K562 treated with DMSO at 1 percent for 24 hours (cell line): Measurements from ENCODE around the gene KRT36. TPM values are rescaled to one million over a fixed set of nuclear protein-coding genes. Genes with fewer than 3 reads are reported as not detected.

Source experiments
- total RNA-seq: library from RNA; unstranded; fragments of 300-600 nt; gene quantifications from 2 replicates; pipeline ENCODE4 v1.2.3, GENCODE V29; 2022; ENCODE audit warnings: low read depth; ENCODE audit not compliant: insufficient read depth

Gene KRT36
- total RNA-seq, result not detected in 2 replicates

DNA sequence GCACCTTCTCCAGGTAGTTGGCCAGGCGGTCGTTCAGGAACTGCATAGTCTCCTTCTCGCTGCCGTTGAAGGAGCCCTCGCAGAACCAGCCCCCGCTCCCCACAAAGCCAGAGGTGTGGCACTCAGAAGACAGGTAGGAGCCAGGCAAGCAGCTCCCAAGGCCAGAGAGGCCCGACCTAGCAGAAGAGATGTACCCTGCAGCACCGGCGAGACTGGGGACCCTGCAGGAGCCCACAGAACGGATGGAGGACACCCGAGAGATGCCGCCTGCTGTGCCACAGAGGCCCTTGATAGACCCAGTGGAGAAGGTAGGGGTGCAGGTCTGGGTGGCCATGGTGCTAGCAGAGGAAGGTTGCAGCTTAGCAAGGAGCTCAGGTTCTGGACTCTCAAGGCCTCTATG lies at the start of gene KRT36:
Gene KRT36 (minus strand): TSS at position 380 of the 400 bp plus-strand sequence. CDS start 46 bp downstream, at position 334.

DNA sequence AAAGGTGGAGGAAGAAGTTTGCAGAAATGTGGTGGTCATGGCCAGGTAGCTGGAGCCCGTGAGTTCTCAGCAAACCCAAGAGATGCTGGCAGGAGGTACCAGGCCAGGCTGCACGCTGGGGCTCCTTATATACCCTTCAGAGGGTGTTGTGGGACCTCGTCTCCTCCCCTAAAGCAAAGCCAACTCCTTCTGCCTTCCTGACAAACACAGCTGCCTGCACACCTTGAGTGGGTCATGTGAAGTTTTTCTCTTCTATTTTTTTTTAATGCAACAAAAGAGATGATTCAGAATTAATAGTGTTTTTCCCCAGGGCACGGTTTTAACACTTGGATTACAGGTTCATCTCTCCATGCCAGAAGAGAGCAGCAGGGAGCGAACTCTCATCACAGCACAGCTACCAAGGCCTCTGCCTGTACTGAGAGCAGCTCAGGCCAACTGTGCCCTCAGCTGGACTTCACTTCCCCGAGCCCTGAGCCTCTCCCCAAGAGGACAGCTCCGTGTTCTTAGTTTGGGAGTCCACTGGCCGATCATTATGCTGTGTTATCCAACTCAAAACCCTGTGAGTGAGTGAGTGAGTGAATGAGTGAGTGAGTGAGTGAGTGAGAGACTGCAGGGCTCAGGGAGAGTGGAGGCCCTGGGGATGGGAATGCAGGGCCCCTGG lies 29.2 kb upstream of the KRT36 start, which contains the start of gene KRT15:
Gene KRT15 (minus strand): TSS at position 102 of the 661 bp plus-strand sequence. CDS start 63 bp downstream, at position 39.

DNA sequence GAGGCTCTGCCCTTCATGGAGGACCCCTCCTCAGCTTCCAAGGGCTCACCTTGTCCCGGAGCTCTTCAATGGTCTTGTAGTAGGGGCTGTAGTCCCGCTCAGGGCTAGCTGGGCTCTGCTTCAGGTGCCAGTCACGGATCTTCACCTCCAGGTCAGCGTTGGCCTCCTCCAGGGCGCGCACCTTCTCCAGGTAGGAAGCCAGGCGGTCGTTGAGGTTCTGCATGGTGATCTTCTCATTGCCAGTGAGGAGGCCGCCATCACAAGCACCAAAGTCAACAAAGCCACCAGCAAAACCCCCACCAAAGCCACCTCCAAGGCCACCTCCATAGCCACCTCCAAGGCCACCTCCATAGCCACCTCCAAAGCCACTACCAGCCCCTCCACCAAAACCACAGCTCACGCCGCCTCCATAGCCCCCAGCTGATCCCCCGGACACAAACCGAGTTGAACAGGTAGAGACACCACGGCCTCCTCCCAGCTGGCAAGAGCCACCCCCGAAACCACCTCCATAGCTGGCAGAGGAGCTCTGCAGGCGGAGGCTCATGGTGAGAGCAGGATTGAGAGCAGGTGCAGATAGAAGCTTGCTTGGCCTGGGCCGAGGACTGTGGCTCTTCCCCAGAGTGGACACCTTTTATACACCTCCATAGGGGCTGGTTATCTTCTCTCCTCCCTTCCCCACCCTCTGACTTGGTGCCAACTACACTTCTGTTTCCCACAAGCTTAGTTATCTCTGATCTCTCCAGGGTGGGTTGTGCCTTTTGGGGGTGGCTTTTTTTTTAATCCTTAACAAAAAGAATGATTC lies 15.5 kb upstream of the KRT36 start, which contains the start of gene KRT13:
Gene KRT13 (minus strand): TSS at position 606 of the 802 bp plus-strand sequence. CDS start 62 bp downstream, at position 544.

DNA sequence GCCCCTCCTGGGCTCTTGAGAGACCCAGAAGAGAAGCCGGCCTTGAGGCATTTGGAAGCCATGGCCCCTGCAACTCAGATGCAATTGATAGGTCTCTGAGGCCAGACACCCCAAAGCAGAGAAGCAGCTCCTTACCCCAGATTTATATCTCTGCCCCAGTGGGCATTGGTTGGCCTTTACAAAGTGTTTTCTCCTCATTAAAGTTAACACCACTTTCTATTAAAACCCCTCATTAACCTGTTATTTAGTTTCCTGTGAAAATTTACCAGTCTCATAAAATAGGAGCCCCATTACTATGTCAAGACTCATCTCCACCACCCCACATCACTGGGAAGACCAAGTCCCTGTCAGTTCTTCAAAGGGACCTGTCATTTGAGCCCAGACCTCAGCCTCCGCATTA lies 8.7 kb downstream of the KRT36 start, which contains the start of gene KRT35:
Gene KRT35 (minus strand): TSS at position 116 of the 400 bp plus-strand sequence. CDS start 54 bp downstream, at position 62.

DNA sequence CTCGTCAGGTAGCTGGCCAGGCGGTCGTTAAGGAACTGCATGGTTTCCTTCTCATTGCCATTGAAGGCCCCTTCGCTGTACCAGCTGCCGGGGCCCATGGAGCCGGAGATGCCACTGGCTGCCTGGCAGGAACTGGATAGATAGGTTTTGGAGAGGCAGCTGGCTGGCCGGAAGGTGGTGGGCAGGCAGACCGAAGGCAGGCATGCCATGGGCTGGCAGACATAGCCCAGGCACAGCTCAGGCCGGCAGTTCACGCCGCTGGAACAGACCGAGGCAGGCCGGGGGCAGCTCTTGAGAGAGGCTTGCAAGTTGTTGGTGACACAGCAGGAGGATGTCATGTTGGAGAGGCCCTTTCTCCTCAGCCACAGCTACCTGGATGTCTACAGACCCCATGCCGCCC lies 22.7 kb downstream of the KRT36 start, which contains the start of gene KRT32:
Gene KRT32 (minus strand): TSS at position 399 of the 400 bp plus-strand sequence. CDS start 61 bp downstream, at position 338.

DNA sequence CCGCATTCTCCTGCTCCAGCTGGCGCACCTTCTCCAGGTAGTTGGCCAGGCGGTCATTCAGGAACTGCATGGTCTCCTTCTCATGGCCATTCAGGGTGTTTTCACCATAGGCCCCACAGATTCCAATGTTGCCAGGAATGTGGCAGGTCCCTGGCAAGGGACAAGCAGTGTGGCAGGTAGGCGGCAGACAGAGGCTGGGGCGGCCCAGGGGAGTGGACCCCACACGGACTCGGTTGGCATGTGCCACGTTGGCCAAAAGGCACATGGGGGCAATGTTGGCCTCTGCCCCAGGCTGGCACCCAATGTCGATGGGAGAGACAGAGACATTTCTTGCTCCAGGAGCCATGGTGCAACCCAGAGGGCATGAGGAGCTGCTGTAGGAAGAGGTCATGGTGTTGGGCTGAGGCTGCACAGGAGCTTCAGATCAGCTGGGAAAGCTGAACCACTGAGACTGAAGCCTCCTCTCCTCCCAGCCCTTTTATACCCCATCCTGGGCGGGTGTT lies 49.1 kb downstream of the KRT36 start, which contains the start of gene KRT38:
Gene KRT38 (minus strand): TSS at position 453 of the 503 bp plus-strand sequence. CDS start 62 bp downstream, at position 391.

Other genes with a start within 250 kb of the KRT36 start
- not detected in 2 replicates for gene KRTAP9-4, start 240.2 kb downstream of the KRT36 start, total RNA-seq
- not detected in 2 replicates for gene KRTAP9-9, start 234.5 kb downstream of the KRT36 start, total RNA-seq
- not detected in 2 replicates for gene KRTAP9-6, start 224.5 kb downstream of the KRT36 start, total RNA-seq
- gene KRTAP9-7, start 214.2 kb downstream of the KRT36 start, total RNA-seq, result not detected in 2 replicates
- gene KRTAP29-1, start 187.1 kb downstream of the KRT36 start, total RNA-seq, result not detected in 2 replicates
- gene KRTAP16-1, start 180.6 kb downstream of the KRT36 start, total RNA-seq, result not detected in 2 replicates
- not detected in 2 replicates for gene KRTAP17-1, start 174.2 kb downstream of the KRT36 start, total RNA-seq
- gene KRT33A, start 139.1 kb downstream of the KRT36 start, total RNA-seq, result not detected in 2 replicates
- gene KRT33B, start 120.1 kb downstream of the KRT36 start, total RNA-seq, result not detected in 2 replicates
- not detected in 2 replicates for gene KRT34, start 107.6 kb downstream of the KRT36 start, total RNA-seq
- gene KRT31, start 92.3 kb downstream of the KRT36 start, total RNA-seq, result not detected in 2 replicates
- gene KRT37, start 65.3 kb downstream of the KRT36 start, total RNA-seq, result not detected in 2 replicates
- not detected in 2 replicates for gene KRT38, start 48.9 kb downstream of the KRT36 start, total RNA-seq
- gene KRT32, start 22.5 kb downstream of the KRT36 start, total RNA-seq, result not detected in 2 replicates
- not detected in 2 replicates for gene KRT35, start 8.8 kb downstream of the KRT36 start, total RNA-seq
- not detected in 2 replicates for gene KRT13, start 15.7 kb upstream of the KRT36 start, total RNA-seq
- 0.42 and 0.88 TPM in 2 replicates for gene KRT15, start 29.0 kb upstream of the KRT36 start, total RNA-seq
- 202 and 214 TPM in 2 replicates for gene KRT19, start 38.4 kb upstream of the KRT36 start, total RNA-seq
- gene KRT9, start 82.1 kb upstream of the KRT36 start, total RNA-seq, result not detected in 2 replicates
- not detected in 2 replicates for gene KRT14, start 97.0 kb upstream of the KRT36 start, total RNA-seq
- not detected in 2 replicates for gene KRT16, start 122.9 kb upstream of the KRT36 start, total RNA-seq
- gene KRT17, start 134.7 kb upstream of the KRT36 start, total RNA-seq, result 0.45 TPM in 1 of 2 replicates, not detected in the other
- gene EIF1, start 199.0 kb upstream of the KRT36 start, total RNA-seq, result 1,198 and 1,276 TPM in 2 replicates
- gene GAST, start 222.4 kb upstream of the KRT36 start, total RNA-seq, result not detected in 2 replicates
- gene HAP1, start 244.7 kb upstream of the KRT36 start, total RNA-seq, result 0.08 TPM in 1 of 2 replicates, not detected in the other